Breast epithelium (tissue), 3 donors: Measurements from ENCODE around the gene KCNH1.

ENCODE experiments used
- POLR2A ChIP-seq: fragments of 450-650 bp; IDR thresholded peaks from one replicate; pipeline ENCODE4 v1.6.1; 2016; ENCODE audit warnings: antibody characterized with exemption, mild to moderate bottlenecking, moderate library complexity
- POLR2AphosphoS5 ChIP-seq, 3 donors: sonication (generic); formaldehyde crosslinking; IDR thresholded peaks; one replicate each; pipeline ENCODE4 v1.6.1; 2017; ENCODE audit warnings: antibody characterized with exemption in 3 of 3
- TF ChIP-seq, protein P1 (sequence below), 3 donors: fragments of 450-650 bp; IDR thresholded peaks; one replicate each; pipeline ENCODE4 v1.5.1; 2016 to 2017; ENCODE audit warnings: antibody characterized with exemption in 3 of 3, mild to moderate bottlenecking in 3 of 3, moderate library complexity in 3 of 3

DNA sequence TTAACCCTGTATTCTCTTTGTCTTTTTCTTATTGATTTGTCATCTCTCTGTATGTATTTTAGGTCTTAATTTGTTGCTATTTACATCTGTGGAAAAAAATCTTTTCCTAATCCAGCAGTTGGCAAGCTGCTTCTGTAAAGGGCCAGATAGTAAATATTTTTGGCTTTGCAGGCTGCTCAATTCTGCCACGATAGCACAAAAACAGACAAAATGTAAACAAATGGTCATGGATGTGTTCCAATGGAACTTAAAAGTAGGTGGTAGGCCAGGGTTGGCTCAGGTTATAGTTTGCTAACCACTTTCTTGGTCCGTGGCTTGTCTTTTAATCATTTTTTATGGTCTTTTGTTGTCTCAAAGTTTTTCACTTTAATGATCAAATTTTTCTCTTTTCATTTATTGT is 433.4 kb downstream of the KCNH1 start:
- TF ChIP-seq, protein P1, sequence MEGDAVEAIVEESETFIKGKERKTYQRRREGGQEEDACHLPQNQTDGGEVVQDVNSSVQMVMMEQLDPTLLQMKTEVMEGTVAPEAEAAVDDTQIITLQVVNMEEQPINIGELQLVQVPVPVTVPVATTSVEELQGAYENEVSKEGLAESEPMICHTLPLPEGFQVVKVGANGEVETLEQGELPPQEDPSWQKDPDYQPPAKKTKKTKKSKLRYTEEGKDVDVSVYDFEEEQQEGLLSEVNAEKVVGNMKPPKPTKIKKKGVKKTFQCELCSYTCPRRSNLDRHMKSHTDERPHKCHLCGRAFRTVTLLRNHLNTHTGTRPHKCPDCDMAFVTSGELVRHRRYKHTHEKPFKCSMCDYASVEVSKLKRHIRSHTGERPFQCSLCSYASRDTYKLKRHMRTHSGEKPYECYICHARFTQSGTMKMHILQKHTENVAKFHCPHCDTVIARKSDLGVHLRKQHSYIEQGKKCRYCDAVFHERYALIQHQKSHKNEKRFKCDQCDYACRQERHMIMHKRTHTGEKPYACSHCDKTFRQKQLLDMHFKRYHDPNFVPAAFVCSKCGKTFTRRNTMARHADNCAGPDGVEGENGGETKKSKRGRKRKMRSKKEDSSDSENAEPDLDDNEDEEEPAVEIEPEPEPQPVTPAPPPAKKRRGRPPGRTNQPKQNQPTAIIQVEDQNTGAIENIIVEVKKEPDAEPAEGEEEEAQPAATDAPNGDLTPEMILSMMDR (IDR thresholded peaks at IDR 0.05) = no peak
- TF ChIP-seq POLR2A (no peak), POLR2AphosphoS5 (IDR thresholded peaks at IDR 0.05) (no peak)
